A549 (cell line): Measurements from ENCODE around the gene ME2. TPM values are rescaled to one million over a fixed set of nuclear protein-coding genes. Genes with fewer than 3 reads are reported as not detected.

Experiments
- ATAC-seq, 2 experiments: fragments of 200-7000 bp in 1 of 2; fragments of >200 bp in 1 of 2; cut with Nextera tagmentation in 1 of 2; cut with Tn5 transposase in 1 of 2; 3 replicates each; pipeline versions ENCODE4 v1.8.0 to v1.9.1; 2018 to 2020; ENCODE audit warnings: mild to moderate bottlenecking in 1 of 2, moderate library complexity in 1 of 2
- CTCF ChIA-PET: fragments of 300-600 bp; sonication (Branson Sonifier 250); formaldehyde crosslinking; extraction: SDS; loops from one replicate; lab custom pipeline; 2021; ENCODE audit warnings: antibody characterized with exemption, inconsistent platforms; lab: Yijun Ruan, JAX
- POLR2A ChIA-PET: fragments of 350-600 bp; formaldehyde crosslinking; extraction: SDS; loops from one replicate; lab custom pipeline; 2021; ENCODE audit warnings: antibody characterized with exemption, inconsistent platforms; lab: Yijun Ruan, JAX
- DNase-seq, 2 experiments: peaks; one replicate each; pipeline versions ENCODE4 v3.0.0 to v3.0.0-alpha.2; 2011 to 2016; ENCODE audit warnings: low read depth in 1 of 2, low spot score in 1 of 2
- FAIRE-seq: peaks from 2 replicates; lab custom pipeline; 2011; peaks lifted over from hg19 to GRCh38; lab: Jason Lieb, UNC
- H3K27ac ChIP-seq, 2 experiments: fragments of >200 bp; sonication (Bioruptor Twin); formaldehyde crosslinking; 3 replicates each; pipeline ENCODE4 v1.5.1; 2016 to 2017
- H3K4me1 ChIP-seq: fragments of >200 bp; sonication (Bioruptor Twin); formaldehyde crosslinking; 3 replicates; pipeline ENCODE4 v1.6.1; 2016
- H3K4me2 ChIP-seq: fragments of >200 bp; sonication (Bioruptor Twin); formaldehyde crosslinking; 3 replicates; pipeline ENCODE4 v1.6.1; 2016
- H3K4me3 ChIP-seq: fragments of >200 bp; sonication (Bioruptor Twin); formaldehyde crosslinking; 3 replicates; pipeline ENCODE4 v1.5.1; 2016
- H3K9me3 ChIP-seq: fragments of >200 bp; sonication (Bioruptor Twin); formaldehyde crosslinking; 3 replicates; pipeline ENCODE4 v1.6.1; 2016
- BHLHE40 ChIP-seq: IDR thresholded peaks from 2 replicates; pipeline ENCODE4 v1.6.1; 2012; ENCODE audit warnings: low read depth, low read length, inconsistent platforms
- CBX8 ChIP-seq: fragments of 200-600 bp; sonication (generic); IDR thresholded peaks from 2 replicates; pipeline ENCODE4 v1.6.1; 2016
- CHD2 ChIP-seq: fragments of 150-350 bp; IDR thresholded peaks from 2 replicates; pipeline ENCODE4 v1.6.1; 2014; ENCODE audit warnings: low read length; ENCODE audit not compliant: partially characterized antibody
- EHF ChIP-seq: fragments of 250-450 bp; sonication (Bioruptor Pico); IDR thresholded peaks from 2 replicates; pipeline ENCODE4 v1.5.0; 2020; ENCODE audit warnings: mild to moderate bottlenecking
- ESRRA ChIP-seq: fragments of 150-350 bp; IDR thresholded peaks from 2 replicates; pipeline ENCODE4 v1.6.1; 2014; ENCODE audit warnings: mild to moderate bottlenecking, low read length, borderline replicate concordance
- GATA3 ChIP-seq: IDR thresholded peaks from 2 replicates; pipeline ENCODE4 v1.6.1; 2012; ENCODE audit warnings: borderline replicate concordance
- KDM1A ChIP-seq: fragments of 200-600 bp; sonication (generic); IDR thresholded peaks from 2 replicates; pipeline ENCODE4 v1.6.1; 2016; ENCODE audit warnings: low read depth, mild to moderate bottlenecking
- MYC ChIP-seq: IDR thresholded peaks from 2 replicates; pipeline ENCODE4 v1.6.1; 2012; ENCODE audit warnings: mild to moderate bottlenecking, inconsistent platforms, low read length, improper control_type of control experiment, borderline replicate concordance
- NR3C1 ChIP-seq: fragments of >200 bp; sonication (Bioruptor Twin); formaldehyde crosslinking; IDR thresholded peaks from 3 replicates; pipeline ENCODE4 v1.6.1; 2017
- PHF8 ChIP-seq: fragments of 200-600 bp; sonication (generic); IDR thresholded peaks from 2 replicates; pipeline ENCODE4 v1.6.1; 2016; ENCODE audit warnings: low read depth, mild to moderate bottlenecking, antibody characterized with exemption, moderate library complexity, borderline replicate concordance
- POLR2A ChIP-seq: IDR thresholded peaks from 2 replicates; pipeline ENCODE4 v1.6.1; 2012; ENCODE audit warnings: mild to moderate bottlenecking, low read length
- SMC3 ChIP-seq: fragments of >200 bp; sonication (Bioruptor Twin); formaldehyde crosslinking; IDR thresholded peaks from 3 replicates; pipeline ENCODE4 v1.6.1; 2018; ENCODE audit warnings: inconsistent platforms
- TP53 ChIP-seq: fragments of 250-450 bp; sonication (Bioruptor Pico); IDR thresholded peaks from 2 replicates; pipeline ENCODE4 v1.5.0; 2021; ENCODE audit warnings: mild to moderate bottlenecking, moderate library complexity
- ZFP36 ChIP-seq: fragments of 450-650 bp; IDR thresholded peaks from 2 replicates; pipeline ENCODE4 v1.6.1; 2014; ENCODE audit warnings: borderline replicate concordance; ENCODE audit not compliant: partially characterized antibody
- WGBS: methylation state at CpG from one replicate; pipeline ENCODE4 v1.1.6; 2017; ENCODE audit errors: missing lambda C conversion rate; 5-methylcytosine and 5-hydroxymethylcytosine counted together
- polyA plus RNA-seq, 4 experiments: library from polyadenylated mRNA; depleted of rRNA in 3 of 4; stranded (reverse); fragments of >200 nt; fragmentation: RNase III in 1 of 4; extraction: RNeasy Plus Mini Kit Qiagen cat#74134 plus additional on column Dnase treatment in 1 of 4; gene quantifications; 2 replicates in 3 of 4; 3 replicates in 1 of 4; pipeline ENCODE4 v1.2.3, GENCODE V29; 2011 to 2017
- TF ChIP-seq, protein P1 (sequence below): fragments of >200 bp; sonication (Bioruptor Twin); formaldehyde crosslinking; IDR thresholded peaks from 3 replicates; pipeline ENCODE4 v1.6.1; 2016
- TF ChIP-seq, protein P2 (sequence below): fragments of >200 bp; sonication (Bioruptor Twin); formaldehyde crosslinking; IDR thresholded peaks from 2 replicates; pipeline ENCODE4 v1.6.1; 2016
- TF ChIP-seq, protein P3 (sequence below): fragments of 450-650 bp; IDR thresholded peaks from 2 replicates; pipeline ENCODE4 v1.6.1; 2014; ENCODE audit warnings: antibody characterized with exemption
- TF ChIP-seq, protein P4 (sequence below): IDR thresholded peaks from 2 replicates; pipeline ENCODE4 v1.6.1; 2012
- TF ChIP-seq, protein P5 (sequence below): fragments of 250-450 bp; sonication (Bioruptor Pico); IDR thresholded peaks from 2 replicates; pipeline ENCODE4 v1.5.0; 2021; ENCODE audit warnings: mild to moderate bottlenecking, moderate library complexity, borderline replicate concordance

ME2 gene
- polyA plus RNA-seq, 2 of the 4 experiments (the other 2 are of a cell fraction): 46.8 to 88.0 TPM

DNA sequence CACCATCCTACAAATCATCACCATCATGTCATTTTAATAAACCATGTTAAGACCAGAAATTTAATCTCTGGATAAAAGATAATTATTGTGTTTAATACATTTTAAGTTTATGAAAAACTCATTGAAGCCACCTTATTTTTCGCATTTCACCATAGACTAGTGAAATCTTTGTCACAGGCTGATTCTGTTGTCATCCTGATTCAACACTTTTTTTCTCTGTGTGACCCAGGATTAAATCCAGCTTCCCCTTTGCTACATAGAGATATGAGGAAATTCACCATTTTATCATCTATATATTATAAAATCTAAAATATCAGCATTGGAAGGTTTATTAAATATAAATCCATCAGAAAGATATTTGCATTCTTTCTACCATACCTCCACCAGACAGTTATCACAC lies 29.9 kb upstream of the ME2 start:
- TF ChIP-seq KDM1A: no peak
- TF ChIP-seq, all 56 proteins: peak for 0
- Histone ChIP-seq H3K4me3 (no peak overlapping the region), H3K27ac (peak overlapping the region in 1 of 2 experiments; percentile 55; a peak in 4 of 6 replicates), H3K4me2 (no peak overlapping the region), H3K9me3 (no peaks in the 10 kb centered on the region), H3K4me1 (peaks cover 40% of the 10 kb centered on the region)
- DNase-seq (no peak), FAIRE-seq (no peak), ATAC-seq (no peak)
- POLR2A ChIA-PET: no interaction called here
- WGBS: 88% methylated on average over 1 of the region's 1 CpG
- CTCF ChIA-PET: no interaction called here

DNA sequence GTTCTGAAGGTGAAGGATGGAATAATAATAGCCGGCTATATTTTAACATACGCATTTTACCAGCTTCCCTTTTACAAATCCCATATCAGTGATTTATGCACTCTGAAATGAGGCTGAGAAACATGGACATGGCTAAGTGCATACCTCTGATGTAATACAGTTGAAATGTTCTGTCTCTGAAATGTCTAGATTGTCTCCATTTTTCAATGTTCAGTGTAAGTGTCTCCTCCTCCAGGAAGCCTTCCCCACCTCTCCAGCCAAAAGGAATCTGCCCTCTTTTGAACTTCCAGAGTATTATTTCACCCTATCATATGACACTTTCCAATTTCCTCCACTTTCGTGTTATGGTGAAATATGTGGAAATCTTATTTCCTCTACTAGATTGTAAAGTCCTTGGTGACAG lies 29.5 kb upstream of the ME2 start:
- Histone ChIP-seq H3K27ac (peak overlapping the region in 1 of 2 experiments; percentile 54; a peak in 4 of 6 replicates), H3K9me3 (no peaks in the 10 kb centered on the region), H3K4me2 (no peak overlapping the region), H3K4me1 (peaks cover 41% of the 10 kb centered on the region), H3K4me3 (no peak overlapping the region)
- 80% methylated on average over 3 of the region's 3 CpGs for WGBS
- POLR2A ChIA-PET: no interaction called here
- CTCF ChIA-PET: no interaction called here
- ATAC-seq (no peak), DNase-seq (no peak), FAIRE-seq (no peak)
- TF ChIP-seq, protein P1, sequence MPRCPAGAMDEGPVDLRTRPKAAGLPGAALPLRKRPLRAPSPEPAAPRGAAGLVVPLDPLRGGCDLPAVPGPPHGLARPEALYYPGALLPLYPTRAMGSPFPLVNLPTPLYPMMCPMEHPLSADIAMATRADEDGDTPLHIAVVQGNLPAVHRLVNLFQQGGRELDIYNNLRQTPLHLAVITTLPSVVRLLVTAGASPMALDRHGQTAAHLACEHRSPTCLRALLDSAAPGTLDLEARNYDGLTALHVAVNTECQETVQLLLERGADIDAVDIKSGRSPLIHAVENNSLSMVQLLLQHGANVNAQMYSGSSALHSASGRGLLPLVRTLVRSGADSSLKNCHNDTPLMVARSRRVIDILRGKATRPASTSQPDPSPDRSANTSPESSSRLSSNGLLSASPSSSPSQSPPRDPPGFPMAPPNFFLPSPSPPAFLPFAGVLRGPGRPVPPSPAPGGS: no peak
- TF ChIP-seq ZFP36 (peak; percentile 69), NR3C1 (no peak)

DNA sequence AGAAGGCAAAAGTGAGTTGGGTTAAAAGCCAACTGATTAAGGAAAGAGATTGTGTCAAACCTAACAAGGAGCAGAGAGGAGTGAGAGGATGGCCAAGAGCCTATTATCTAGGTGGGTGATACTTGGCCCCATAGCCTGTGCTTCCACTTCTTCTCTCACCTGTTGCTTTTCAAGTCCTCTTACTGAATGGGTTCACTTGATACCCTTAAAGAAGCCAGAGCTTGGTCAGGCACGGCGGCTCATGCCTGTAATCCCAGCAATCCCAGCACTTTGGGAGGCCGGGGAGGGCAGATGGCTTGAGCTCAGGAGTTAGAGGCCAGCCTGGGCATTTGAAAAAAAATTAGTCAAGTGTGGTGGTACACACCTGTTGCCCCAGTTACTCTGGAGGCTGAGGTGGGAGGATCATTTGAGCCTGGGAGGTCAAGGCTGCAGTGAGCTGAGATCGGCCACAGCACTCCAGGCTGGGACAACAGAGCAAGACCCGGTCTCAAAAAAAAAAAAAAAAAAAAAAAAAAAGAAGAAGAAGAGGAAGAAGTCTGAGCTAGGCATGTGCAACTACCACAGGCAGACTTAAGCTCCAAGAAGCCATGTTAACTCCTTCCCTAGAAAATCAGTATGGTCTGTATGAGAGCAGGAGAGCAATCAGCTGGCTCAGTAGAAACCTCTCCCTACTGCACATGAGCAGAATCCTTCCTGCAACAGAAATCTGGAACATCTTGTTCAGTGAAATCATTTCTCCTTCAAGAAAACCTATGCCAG lies 28.4 kb upstream of the ME2 start:
- 90% methylated on average over 5 of the region's 5 CpGs for WGBS
- H3K9me3 ChIP-seq: no peaks in the 10 kb centered on the region
- H3K27ac ChIP-seq: peak overlapping the region in 1 of 2 experiments; percentile 54; a peak in 2 of 6 replicates
- ChIA-PET CTCF (no interaction called here), POLR2A (no interaction called here)
- DNase-seq (no peak), FAIRE-seq (no peak), ATAC-seq (no peak)
- H3K4me2 ChIP-seq: no peak overlapping the region
- TF ChIP-seq MYC (no peak), BHLHE40 (no peak), PHF8 (no peak), CHD2 (no peak), POLR2A (no peak), EHF (CRISPR knock-in tag) (no peak), GATA3 (no peak), SMC3 (no peak), CBX8 (no peak), ESRRA (no peak), TP53 (CRISPR knock-in tag) (no peak)
- TF ChIP-seq, protein P2, sequence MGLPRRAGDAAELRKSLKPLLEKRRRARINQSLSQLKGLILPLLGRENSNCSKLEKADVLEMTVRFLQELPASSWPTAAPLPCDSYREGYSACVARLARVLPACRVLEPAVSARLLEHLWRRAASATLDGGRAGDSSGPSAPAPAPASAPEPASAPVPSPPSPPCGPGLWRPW: no peak
- TF ChIP-seq, protein P3, sequence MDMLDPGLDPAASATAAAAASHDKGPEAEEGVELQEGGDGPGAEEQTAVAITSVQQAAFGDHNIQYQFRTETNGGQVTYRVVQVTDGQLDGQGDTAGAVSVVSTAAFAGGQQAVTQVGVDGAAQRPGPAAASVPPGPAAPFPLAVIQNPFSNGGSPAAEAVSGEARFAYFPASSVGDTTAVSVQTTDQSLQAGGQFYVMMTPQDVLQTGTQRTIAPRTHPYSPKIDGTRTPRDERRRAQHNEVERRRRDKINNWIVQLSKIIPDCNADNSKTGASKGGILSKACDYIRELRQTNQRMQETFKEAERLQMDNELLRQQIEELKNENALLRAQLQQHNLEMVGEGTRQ: no peak
- TF ChIP-seq, protein P4, sequence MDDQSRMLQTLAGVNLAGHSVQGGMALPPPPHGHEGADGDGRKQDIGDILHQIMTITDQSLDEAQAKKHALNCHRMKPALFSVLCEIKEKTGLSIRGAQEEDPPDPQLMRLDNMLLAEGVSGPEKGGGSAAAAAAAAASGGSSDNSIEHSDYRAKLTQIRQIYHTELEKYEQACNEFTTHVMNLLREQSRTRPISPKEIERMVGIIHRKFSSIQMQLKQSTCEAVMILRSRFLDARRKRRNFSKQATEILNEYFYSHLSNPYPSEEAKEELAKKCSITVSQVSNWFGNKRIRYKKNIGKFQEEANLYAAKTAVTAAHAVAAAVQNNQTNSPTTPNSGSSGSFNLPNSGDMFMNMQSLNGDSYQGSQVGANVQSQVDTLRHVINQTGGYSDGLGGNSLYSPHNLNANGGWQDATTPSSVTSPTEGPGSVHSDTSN: no peak
- TF ChIP-seq, protein P5, sequence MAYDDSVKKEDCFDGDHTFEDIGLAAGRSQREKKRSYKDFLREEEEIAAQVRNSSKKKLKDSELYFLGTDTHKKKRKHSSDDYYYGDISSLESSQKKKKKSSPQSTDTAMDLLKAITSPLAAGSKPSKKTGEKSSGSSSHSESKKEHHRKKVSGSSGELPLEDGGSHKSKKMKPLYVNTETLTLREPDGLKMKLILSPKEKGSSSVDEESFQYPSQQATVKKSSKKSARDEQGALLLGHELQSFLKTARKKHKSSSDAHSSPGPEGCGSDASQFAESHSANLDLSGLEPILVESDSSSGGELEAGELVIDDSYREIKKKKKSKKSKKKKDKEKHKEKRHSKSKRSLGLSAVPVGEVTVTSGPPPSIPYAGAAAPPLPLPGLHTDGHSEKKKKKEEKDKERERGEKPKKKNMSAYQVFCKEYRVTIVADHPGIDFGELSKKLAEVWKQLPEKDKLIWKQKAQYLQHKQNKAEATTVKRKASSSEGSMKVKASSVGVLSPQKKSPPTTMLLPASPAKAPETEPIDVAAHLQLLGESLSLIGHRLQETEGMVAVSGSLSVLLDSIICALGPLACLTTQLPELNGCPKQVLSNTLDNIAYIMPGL: no peak
- H3K4me1 ChIP-seq: peaks cover 40% of the 10 kb centered on the region
- H3K4me3 ChIP-seq: no peak overlapping the region
